Measurements from ENCODE around the gene D2HGDH.
"Not testable (repeated sequence)": the region's sequence is repeated elsewhere in the genome, so short reads cannot be mapped to it uniquely, and the experiment has no call there.

D2HGDH gene

GRCh38 chr2:241774419-241775222 lies 40.2 kb downstream of the D2HGDH start:
- Mint-ChIP-seq H3K27ac (no peak overlapping the region), H3K9me3 (peaks cover 2% of the 10 kb centered on the region), H3K4me3 (no peak overlapping the region), H3K36me3 (no peaks in the 10 kb centered on the region), H3K4me1 (peaks cover 11% of the 10 kb centered on the region), H3K27me3 (peaks cover 9% of the 10 kb centered on the region)
- CTCF ChIA-PET = no interaction called here
- no peak for DNase-seq

DNA sequence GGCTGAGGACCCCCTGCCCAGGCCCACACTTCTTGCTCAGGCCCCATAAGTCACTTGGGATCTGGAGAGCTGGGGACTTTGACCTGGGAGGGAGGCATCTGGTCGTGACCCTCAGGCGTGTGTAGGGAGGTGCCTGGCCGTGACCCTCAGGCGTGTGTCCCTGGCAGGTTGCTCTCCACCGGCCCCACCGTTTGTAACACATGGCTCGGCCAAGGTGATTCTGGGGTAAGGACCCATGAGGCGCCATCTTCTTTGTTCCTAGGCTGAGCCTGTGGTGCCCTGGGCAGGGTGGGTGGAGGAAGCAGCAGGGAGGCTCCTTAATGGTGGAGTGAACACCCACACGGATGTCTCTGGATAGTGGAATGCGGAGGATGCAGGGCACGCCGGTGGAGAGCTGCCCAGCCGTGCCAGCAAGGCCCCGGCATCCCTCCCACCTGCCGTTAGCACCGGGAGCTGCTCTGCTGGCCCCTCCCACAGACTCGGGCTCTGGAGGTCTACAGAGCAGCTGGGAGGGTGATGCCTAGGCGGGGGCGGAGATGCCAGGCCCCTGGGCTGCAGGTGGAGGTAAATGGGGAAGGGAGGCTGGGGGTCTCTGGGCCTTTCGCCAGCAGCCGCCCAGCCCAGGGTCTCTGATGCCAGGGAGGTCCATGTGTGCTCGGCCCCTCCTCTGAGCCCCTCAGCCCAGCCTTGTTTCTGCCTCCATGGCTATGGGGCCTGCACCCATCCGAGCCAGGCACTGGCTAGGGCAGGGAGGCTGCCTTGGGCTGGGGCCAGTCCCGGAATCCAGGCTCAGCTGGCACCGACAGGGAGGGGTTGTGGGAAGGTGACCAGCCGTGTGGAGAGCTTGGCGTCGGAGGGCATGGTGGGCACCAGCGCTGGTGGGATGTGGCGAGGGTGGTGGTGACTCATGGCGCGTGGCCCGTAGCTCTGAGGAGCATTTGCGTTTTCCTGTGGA lies 41.1 kb downstream of the D2HGDH start:
- CTCF ChIA-PET = no interaction called here
- peaks cover 9% of the 10 kb centered on the region for H3K27me3 Mint-ChIP-seq
- no peak for DNase-seq
- H3K36me3 Mint-ChIP-seq = no peaks in the 10 kb centered on the region
- H3K4me1 Mint-ChIP-seq = peaks cover 11% of the 10 kb centered on the region
- H3K27ac Mint-ChIP-seq = no peak overlapping the region
- no peak overlapping the region for H3K4me3 Mint-ChIP-seq
- peaks cover 2% of the 10 kb centered on the region for H3K9me3 Mint-ChIP-seq

DNA sequence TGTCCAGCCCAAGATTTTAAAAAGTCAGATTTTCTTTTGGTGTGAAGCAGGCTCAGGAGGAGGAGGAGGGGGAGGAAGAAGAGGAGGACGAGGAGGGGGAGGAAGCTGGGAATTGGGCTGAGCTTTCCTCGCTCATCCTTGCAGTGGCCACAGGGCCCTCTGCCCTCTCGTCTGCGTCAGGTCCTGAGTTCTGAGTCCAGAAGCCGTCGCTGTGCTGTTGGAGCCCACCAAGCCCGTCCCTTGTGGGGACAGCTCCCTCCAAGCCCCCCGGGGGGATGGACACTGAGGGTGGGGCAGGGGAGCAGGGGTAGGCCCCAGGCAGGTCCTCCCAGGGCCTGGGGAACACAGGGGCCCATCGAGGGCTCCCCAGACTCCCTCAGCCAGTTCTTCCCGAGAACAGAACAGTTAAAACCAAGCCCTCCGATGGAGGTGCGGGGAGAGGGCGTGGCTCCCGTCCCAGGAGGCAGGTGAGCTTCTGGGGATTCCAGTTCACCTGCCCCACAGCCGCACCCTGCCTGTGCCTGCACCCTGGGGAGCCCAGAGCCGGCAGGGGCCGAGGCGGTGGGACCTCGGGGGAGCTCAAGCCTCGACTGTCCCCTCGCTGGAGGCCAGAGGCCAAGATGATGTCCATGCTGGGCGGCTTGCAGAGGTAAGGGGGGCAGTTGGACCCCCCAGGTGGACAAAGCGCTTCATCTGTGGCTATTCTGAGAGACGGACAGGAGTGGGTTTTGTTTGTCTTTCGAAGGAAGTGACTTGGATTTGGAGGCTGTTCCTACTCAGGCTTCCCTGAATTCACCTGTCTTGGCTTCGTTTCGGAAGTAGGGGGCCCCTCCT lies 42.1 kb downstream of the D2HGDH start, which contains the start of gene GAL3ST2:
Gene GAL3ST2, plus strand, starts transcription at position 487 of the 834 bp plus-strand sequence. Its CDS starts 134 bp downstream, at position 621.
- DNase-seq = peak; percentile 10
- CTCF ChIA-PET = no interaction called here
- Mint-ChIP-seq H3K4me3 (no peak within 1 kb of the TSS), H3K36me3 (no peaks in the 10 kb centered on the region), H3K27me3 (peaks cover 9% of the 10 kb centered on the region), H3K9me3 (peaks cover 4% of the 10 kb centered on the region), H3K27ac (no peak within 1 kb of the TSS), H3K4me1 (peaks cover 11% of the 10 kb centered on the region)

GRCh38 chr2:241777170-241777685 lies 42.8 kb downstream of the D2HGDH start:
- CTCF ChIA-PET = interaction anchor here (1.1 kb wide), 1 partner anchor 10 kb away, joined by 3 read pairs; no protein-coding TSS in a partner anchor
- Mint-ChIP-seq H3K27me3 (peaks cover 9% of the 10 kb centered on the region), H3K36me3 (no peaks in the 10 kb centered on the region), H3K4me1 (peaks cover 6% of the 10 kb centered on the region), H3K27ac (no peak overlapping the region), H3K9me3 (peaks cover 4% of the 10 kb centered on the region), H3K4me3 (no peak overlapping the region)
- DNase-seq = no peak

DNA sequence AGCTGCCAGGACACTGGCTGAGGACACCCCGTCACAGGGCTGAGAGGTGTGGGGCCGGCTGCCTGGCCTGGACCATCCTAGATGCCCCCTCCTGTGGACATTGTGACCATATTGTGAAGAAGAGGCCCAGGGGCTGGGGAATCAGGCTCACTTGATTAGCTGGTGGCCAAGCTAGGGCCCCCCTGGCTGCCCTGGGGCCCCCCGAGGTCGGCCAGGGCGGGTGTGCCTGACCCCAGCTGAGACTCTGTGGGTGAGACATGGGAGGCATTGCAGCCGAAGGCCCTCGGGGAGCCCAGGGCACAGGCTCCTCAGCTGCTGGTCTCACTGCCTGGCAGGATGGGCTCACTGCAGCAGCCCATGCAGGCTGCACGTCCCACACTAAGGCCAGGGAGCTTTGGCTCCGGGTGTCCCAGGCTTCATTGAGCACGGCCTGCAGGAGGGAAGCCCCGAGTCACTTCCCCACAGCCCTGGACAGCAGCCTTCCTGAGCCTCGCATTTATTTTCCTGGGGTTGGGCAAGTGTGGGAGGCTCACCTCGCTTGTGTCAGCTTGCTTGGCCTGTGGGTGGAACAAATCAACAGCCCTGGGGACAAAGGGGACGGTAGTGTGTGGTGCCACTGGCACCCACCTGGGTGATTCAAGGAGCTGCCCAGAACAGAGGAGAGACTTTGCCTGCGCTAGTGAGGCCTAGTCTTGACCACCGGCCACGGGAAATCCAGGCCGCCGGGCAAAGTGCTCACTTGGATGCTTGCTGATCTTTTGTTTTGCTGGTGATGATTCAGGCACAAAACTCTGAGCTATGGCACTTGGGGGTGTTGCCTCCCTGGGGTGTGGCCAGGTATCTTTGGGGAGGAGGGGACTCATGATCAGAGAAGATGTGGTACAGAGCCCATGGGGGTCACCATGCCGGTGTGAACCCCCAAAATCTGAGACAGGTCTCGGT lies 43.5 kb downstream of the D2HGDH start:
- Mint-ChIP-seq H3K27ac (no peak overlapping the region), H3K4me3 (no peak overlapping the region), H3K27me3 (peaks cover 9% of the 10 kb centered on the region), H3K9me3 (peaks cover 5% of the 10 kb centered on the region), H3K36me3 (no peaks in the 10 kb centered on the region), H3K4me1 (no peaks in the 10 kb centered on the region)
- no peak for DNase-seq
- CTCF ChIA-PET = interaction anchor here (1.1 kb wide), 1 partner anchor 9 kb away, joined by 3 read pairs; no protein-coding TSS in a partner anchor

GRCh38 chr2:241780939-241781569 lies 46.6 kb downstream of the D2HGDH start:
- DNase-seq = no peak
- CTCF ChIA-PET = no interaction called here
- H3K4me1 Mint-ChIP-seq = no peaks in the 10 kb centered on the region
- H3K9me3 Mint-ChIP-seq = peaks cover 7% of the 10 kb centered on the region
- H3K27me3 Mint-ChIP-seq = no peaks in the 10 kb centered on the region
- H3K36me3 Mint-ChIP-seq = no peaks in the 10 kb centered on the region
- H3K27ac Mint-ChIP-seq = no peak overlapping the region
- H3K4me3 Mint-ChIP-seq = no peak overlapping the region

- H3K9me3 Mint-ChIP-seq = not testable (repeated sequence)
Measured at GRCh38 chr2:241782053-241782452, 47.6 kb downstream of the D2HGDH start.

GRCh38 chr2:241788135-241788534 lies 53.7 kb downstream of the D2HGDH start:
- H3K9me3 Mint-ChIP-seq = peaks cover 26% of the 10 kb centered on the region
- no peak for DNase-seq
- no peak overlapping the region for H3K4me3 Mint-ChIP-seq

More at GRCh38 chr2:241782053-241782452, 47.6 kb downstream of the D2HGDH start:
- not testable (repeated sequence) for DNase-seq, H3K27me3 Mint-ChIP-seq, H3K27ac Mint-ChIP-seq, H3K4me3 Mint-ChIP-seq, H3K36me3 Mint-ChIP-seq, H3K4me1 Mint-ChIP-seq
- CTCF ChIA-PET = interaction anchor here (1.1 to 1.4 kb wide), 2 partner anchors 9 to 22 kb away, joined by 3 read pairs; no protein-coding TSS in a partner anchor

DNA sequence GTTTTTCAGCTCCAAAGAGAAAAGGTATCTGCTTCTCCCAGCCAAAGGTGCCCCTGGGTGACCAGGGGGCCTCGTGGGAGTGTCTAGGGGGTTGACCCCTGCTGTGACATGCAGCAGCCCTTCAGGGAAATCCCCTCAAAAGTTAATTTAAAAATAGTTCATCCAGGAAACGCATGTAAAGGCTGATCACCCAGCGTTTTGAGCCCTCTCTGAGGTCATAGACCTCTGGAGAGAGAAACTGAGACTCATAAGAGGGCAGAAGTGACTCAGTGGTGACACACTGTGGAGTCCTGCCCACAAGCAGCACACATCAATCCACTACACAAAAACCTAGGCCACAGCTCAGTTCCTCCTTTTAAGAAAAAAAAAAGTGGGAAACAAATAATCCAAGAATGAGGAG lies 54.1 kb downstream of the D2HGDH start:
- peak; percentile 21 for DNase-seq
- Mint-ChIP-seq H3K4me3 (no peak overlapping the region), H3K9me3 (peaks cover 28% of the 10 kb centered on the region), H3K27ac (peak overlapping the region; percentile 7), H3K36me3 (no peaks in the 10 kb centered on the region), H3K4me1 (peaks cover 8% of the 10 kb centered on the region), H3K27me3 (peaks cover 5% of the 10 kb centered on the region)
- CTCF ChIA-PET = no interaction called here

More at GRCh38 chr2:241788135-241788534, 53.7 kb downstream of the D2HGDH start:
- Mint-ChIP-seq H3K27me3 (peaks cover 5% of the 10 kb centered on the region), H3K4me1 (peaks cover 8% of the 10 kb centered on the region), H3K36me3 (no peaks in the 10 kb centered on the region), H3K27ac (peak overlapping the region; percentile 7)
- CTCF ChIA-PET = no interaction called here

DNA sequence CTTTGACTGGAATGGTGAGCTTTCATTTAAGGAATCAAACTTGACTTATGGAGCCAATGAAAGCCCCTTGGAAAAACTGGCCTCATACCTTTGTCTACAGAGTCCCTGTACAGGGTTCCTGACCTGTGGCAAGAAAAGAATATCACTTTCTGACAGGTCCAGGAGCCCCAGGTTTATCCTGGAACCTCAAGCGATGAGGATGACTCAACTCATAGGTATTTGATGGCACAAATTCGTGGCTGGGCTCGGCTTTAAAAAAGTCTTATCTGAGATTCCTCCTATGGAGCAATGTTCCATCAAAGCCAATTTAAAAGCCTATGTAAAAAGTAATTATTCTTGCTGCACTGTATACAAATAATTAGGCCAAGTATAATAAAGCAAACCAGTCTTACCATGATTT lies 57.0 kb downstream of the D2HGDH start:
- H3K4me1 Mint-ChIP-seq, H3K27me3 Mint-ChIP-seq, H3K27ac Mint-ChIP-seq, H3K36me3 Mint-ChIP-seq, H3K4me3 Mint-ChIP-seq, DNase-seq: not testable (repeated sequence)
- peaks cover 26% of the 10 kb centered on the region for H3K9me3 Mint-ChIP-seq
- CTCF ChIA-PET = interaction anchor here (0.7 kb wide), 1 partner anchor 9 kb away, joined by 3 read pairs; no protein-coding TSS in a partner anchor

GRCh38 chr2:241793385-241793784 lies 59.0 kb downstream of the D2HGDH start:
- H3K27ac Mint-ChIP-seq = no peak overlapping the region
- CTCF ChIA-PET = interaction anchor here (0.9 kb wide), 1 partner anchor 500 kb away, joined by 3 read pairs; no protein-coding TSS in a partner anchor
- H3K4me1 Mint-ChIP-seq = peaks cover 3% of the 10 kb centered on the region
- no peaks in the 10 kb centered on the region for H3K36me3 Mint-ChIP-seq
- H3K27me3 Mint-ChIP-seq = no peaks in the 10 kb centered on the region
- peaks cover 21% of the 10 kb centered on the region for H3K9me3 Mint-ChIP-seq
- H3K4me3 Mint-ChIP-seq = no peak overlapping the region
- no peak for DNase-seq

- no peaks in the 10 kb centered on the region for H3K36me3 Mint-ChIP-seq
- H3K27me3 Mint-ChIP-seq = no peaks in the 10 kb centered on the region
- CTCF ChIA-PET = interaction anchor here (0.8 kb wide), 1 partner anchor 9 kb away, joined by 3 read pairs; no protein-coding TSS in a partner anchor
- H3K9me3 Mint-ChIP-seq = peaks cover 16% of the 10 kb centered on the region
- no peak overlapping the region for H3K27ac Mint-ChIP-seq
- DNase-seq = no peak
- H3K4me1 Mint-ChIP-seq = no peaks in the 10 kb centered on the region
- H3K4me3 Mint-ChIP-seq = no peak overlapping the region
Measured at GRCh38 chr2:241794250-241794823, 59.9 kb downstream of the D2HGDH start.
